Astrocyte of the cerebellum (primary cell): ENCODE results near the gene ECHDC3.

Source experiments
- DNase-seq: peaks from one replicate; pipeline ENCODE4 v3.0.0-alpha.2; 2011; ENCODE audit warnings: low read depth
- H3K4me3 ChIP-seq: 2 replicates; pipeline ENCODE4 v1.5.1; 2011; ENCODE audit warnings: mild to moderate bottlenecking, low read depth, low read length, moderate library complexity
- in situ Hi-C: cut with HindIII; loops from 2 replicates; pipeline ENCODE4 v1.10.0; 2017; ENCODE audit warnings: low sequenced_read_pairs
- TF ChIP-seq, protein P1 (sequence below): IDR thresholded peaks from 2 replicates; pipeline ENCODE4 v1.5.1; 2012; ENCODE audit warnings: low read length, low read depth, moderate library complexity, mild to moderate bottlenecking; ENCODE audit errors: missing control alignments

ECHDC3 gene

GRCh38 chr10:11797281-11797680, 55.1 kb downstream of the ECHDC3 start:
- TF ChIP-seq, protein P1, sequence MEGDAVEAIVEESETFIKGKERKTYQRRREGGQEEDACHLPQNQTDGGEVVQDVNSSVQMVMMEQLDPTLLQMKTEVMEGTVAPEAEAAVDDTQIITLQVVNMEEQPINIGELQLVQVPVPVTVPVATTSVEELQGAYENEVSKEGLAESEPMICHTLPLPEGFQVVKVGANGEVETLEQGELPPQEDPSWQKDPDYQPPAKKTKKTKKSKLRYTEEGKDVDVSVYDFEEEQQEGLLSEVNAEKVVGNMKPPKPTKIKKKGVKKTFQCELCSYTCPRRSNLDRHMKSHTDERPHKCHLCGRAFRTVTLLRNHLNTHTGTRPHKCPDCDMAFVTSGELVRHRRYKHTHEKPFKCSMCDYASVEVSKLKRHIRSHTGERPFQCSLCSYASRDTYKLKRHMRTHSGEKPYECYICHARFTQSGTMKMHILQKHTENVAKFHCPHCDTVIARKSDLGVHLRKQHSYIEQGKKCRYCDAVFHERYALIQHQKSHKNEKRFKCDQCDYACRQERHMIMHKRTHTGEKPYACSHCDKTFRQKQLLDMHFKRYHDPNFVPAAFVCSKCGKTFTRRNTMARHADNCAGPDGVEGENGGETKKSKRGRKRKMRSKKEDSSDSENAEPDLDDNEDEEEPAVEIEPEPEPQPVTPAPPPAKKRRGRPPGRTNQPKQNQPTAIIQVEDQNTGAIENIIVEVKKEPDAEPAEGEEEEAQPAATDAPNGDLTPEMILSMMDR, result no peak
- no peak for DNase-seq
- no peak overlapping the region for H3K4me3 ChIP-seq
- in situ Hi-C loops, result no loop called here

- TF ChIP-seq, protein P1, result no peak
- in situ Hi-C loops, result no loop called here
- no peak for DNase-seq
- H3K4me3 ChIP-seq, result no peak overlapping the region
Observed at GRCh38 chr10:11797847-11798633, 55.9 kb downstream of the ECHDC3 start.

- no peak for DNase-seq
- in situ Hi-C loops, result no loop called here
- TF ChIP-seq, protein P1, result no peak
- H3K4me3 ChIP-seq, result no peak overlapping the region
Observed at GRCh38 chr10:11798845-11799735, 56.9 kb downstream of the ECHDC3 start.

DNA sequence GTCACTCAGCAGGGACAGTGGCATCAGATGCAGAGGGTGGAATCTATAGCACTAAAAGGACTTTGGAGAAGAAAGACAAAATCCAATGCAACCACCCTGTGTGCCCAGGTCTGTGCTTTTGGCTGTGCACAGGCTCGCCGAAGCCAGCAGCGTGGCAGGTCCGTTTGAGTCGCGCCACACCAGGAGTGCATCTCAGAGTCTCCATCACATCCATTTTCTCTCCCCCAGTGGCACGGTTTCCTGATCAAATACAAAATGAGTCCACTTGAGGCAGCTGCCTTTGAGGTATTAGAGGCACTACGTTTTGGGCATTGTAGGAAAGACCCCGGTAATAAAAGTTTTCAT, 57.5 kb downstream of the ECHDC3 start:
- in situ Hi-C loops, result no loop called here
- no peak overlapping the region for H3K4me3 ChIP-seq
- TF ChIP-seq, protein P1, result no peak
- DNase-seq, result no peak

GRCh38 chr10:11804336-11804735, 62.2 kb downstream of the ECHDC3 start:
- in situ Hi-C loops, result no loop called here
- TF ChIP-seq, protein P1, result no peak
- no peak overlapping the region for H3K4me3 ChIP-seq
- DNase-seq, result no peak

GRCh38 chr10:11805792-11806191, 63.6 kb downstream of the ECHDC3 start:
- no peak for DNase-seq

More at GRCh38 chr10:11805792-11806191, 63.6 kb downstream of the ECHDC3 start:
- TF ChIP-seq, protein P1, result no peak
- in situ Hi-C loops, result no loop called here
- no peak overlapping the region for H3K4me3 ChIP-seq
